HG03571 (cell line): ENCODE results near the gene RPL18.
"Not testable (repeated sequence)": the region's sequence is repeated elsewhere in the genome, so short reads cannot be mapped to it uniquely, and the experiment has no call there.

Experiments used
- ATAC-seq: cut with Tn5 transposase; IDR thresholded peaks from one replicate; pipeline ENCODE4 v1.9.1; 2021; ENCODE audit not compliant: unreplicated experiment

Gene RPL18

GRCh38 chr19:48588670-48589401, 30.1 kb downstream of the RPL18 start:
- no peak for ATAC-seq

DNA sequence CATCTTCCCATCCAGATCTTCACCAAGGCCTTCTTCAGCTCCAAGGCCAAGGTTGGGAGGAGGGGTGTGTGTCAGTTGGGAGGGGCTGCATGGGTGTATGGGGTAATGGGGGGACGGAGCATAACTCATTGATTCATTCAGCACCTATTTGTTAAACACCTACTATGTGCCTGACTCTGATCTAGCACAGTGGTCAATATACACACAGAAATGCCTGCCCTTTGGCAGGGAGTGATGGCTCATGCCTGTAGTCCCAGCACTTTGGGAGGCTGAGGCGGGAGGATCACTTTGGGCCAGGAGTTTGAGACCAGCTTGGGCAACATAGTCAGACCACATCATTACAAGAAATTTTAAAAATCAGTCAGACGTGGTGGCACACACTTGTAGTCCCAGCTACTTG, 31.6 kb downstream of the RPL18 start:
- ATAC-seq, result no peak

GRCh38 chr19:48582168-48582567, 36.8 kb downstream of the RPL18 start:
- ATAC-seq, result no peak

DNA sequence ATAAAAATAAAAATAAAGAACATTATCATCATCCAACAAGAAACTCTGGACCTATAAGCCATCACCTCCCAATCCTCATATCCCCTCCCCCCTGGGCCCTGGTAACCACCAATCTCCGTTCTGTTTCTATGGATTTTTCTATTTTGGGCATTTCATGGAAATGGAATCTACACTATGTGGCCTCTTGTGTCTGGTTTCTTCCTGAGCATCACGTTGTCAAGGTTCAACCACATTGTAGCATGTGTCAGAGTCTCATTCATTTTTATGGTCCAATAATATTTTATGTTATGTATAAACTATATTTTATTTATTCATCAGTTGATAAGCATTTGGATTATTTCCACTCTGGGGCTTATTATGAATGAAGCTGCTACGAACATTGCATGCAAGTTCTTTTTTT, 40.1 kb downstream of the RPL18 start:
- no peak for ATAC-seq

DNA sequence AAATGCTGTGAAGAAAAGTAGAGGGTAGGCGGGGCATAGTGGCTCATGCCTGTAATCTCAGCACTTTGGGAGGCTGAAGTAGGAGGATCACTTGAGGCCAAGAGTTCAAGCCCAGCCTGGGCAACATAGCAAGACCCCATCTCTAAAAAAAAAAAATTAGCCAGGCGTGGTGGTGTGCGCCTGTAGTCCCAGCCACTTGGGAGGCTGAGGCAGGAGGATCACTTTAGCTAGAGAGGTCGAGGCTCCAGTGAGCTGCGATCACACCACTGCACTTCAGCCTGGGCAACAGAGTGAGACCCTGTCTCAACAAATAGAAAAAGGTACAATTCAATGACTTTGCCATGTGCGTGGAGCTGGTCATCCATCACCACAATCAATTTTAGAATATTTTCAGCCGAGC, 41.1 kb downstream of the RPL18 start:
- ATAC-seq, result not testable (repeated sequence)

DNA sequence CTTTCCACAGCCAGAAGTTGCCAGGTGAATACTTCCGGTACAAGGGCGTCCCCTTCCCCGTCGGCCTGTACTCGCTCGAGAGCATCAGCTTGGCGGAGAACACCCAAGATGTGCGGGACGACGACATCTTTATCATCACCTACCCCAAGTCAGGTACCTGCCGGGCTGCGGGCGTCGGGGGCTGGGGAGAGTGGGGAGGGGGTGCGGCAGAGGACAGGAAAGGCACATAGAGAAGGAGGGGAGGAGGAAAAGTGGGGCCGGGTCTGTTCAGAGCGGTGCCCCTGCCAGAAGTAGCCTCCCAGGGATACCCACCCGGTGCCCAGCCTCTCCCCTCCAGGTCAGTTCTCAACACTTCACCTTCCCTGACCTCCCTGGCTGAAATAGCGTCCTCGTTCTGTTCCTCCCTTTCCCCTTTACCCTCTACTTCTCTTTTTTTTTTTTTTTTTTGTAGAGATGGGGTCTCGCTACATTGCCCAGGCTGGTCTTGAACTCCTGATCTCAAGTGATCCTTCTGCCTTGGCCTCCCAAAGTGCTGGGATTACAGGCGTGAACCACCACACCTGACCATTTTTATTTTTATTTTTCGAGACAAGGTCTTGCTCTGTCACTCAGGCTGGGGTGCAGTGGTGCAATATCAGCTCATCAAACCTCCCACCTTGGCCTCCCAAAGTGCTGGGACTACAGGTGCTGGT, 42.9 kb downstream of the RPL18 start:
- no peak for ATAC-seq

GRCh38 chr19:48573163-48573505, 45.8 kb downstream of the RPL18 start:
- no peak for ATAC-seq

- no peak for ATAC-seq
Observed at GRCh38 chr19:48571378-48572162, 47.4 kb downstream of the RPL18 start.

DNA sequence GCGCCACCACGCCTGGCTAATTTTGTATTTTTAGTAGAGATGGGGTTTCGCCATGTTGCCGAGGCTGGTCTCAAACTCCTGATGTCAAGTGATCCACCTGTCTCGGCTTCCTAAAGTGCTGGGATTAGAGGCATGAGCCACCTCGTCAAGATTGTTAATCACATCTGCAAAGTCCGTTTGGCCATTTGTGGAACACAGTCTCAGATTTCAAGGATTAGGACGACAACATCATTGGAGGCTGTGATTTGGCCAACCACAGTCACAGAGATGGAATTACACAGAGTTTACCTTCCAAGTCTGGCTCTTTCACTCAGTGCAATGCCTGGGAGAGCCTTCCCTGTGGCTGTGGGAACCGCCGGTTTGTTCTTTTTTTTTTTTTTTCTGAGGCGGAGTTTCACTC, 49.2 kb downstream of the RPL18 start:
- no peak for ATAC-seq

DNA sequence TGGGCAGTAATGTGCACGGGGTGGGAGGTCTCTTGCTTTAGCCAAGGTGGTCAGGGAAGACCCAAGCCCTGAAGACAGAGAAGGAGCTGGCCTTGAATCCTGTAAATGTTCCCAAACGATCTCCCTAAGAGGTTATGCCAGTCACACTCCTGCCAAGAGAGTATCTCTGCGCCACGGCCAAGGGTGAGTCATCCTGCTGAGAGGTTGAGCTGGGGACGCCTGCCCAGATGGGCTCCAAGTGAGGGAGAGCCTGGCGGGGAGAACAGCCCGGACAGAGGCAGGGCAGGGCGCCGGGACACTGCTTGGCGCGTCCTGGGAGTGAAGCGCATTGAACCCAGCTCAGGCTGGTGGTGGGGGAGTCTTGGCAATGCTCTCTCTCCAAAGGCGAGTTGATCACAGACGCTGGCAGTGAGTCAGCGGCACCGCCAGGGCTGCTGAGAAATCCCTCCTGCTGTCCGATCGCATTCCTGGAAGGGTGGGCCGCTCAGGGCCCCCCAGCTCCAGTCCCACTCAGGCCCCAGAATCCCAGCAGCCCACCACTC, 50.6 kb downstream of the RPL18 start:
- no peak for ATAC-seq
